GM18505 (cell line): Measurements from ENCODE around the gene SH3PXD2A.
"Not testable (repeated sequence)": the region's sequence is repeated elsewhere in the genome, so short reads cannot be mapped to it uniquely, and the experiment has no call there.

Experiments used
- ATAC-seq: cut with Tn5 transposase; IDR thresholded peaks from one replicate; pipeline ENCODE4 v1.9.1; 2021; ENCODE audit not compliant: unreplicated experiment
- POLR2A ChIP-seq: IDR thresholded peaks from 4 replicates; pipeline ENCODE4 v1.6.1; 2011; ENCODE audit warnings: borderline replicate concordance; ENCODE audit not compliant: insufficient read depth, insufficient read length; ENCODE audit errors: extremely low read depth

SH3PXD2A gene

GRCh38 chr10:103768345-103768744, 87.0 kb downstream of the SH3PXD2A start:
- TF ChIP-seq POLR2A, result no peak
- no peak for ATAC-seq

GRCh38 chr10:103767756-103768155, 87.6 kb downstream of the SH3PXD2A start:
- no peak for ATAC-seq
- TF ChIP-seq POLR2A, result no peak

GRCh38 chr10:103766751-103767505, 88.4 kb downstream of the SH3PXD2A start:
- no peak for TF ChIP-seq POLR2A
- ATAC-seq, result no peak

- no peak for TF ChIP-seq POLR2A
- no peak for ATAC-seq
Observed at GRCh38 chr10:103765981-103766380, 89.4 kb downstream of the SH3PXD2A start.

GRCh38 chr10:103765168-103765567, 90.2 kb downstream of the SH3PXD2A start:
- no peak for TF ChIP-seq POLR2A

GRCh38 chr10:103764296-103765088, 90.9 kb downstream of the SH3PXD2A start:
- ATAC-seq, result no peak
- TF ChIP-seq POLR2A, result no peak

More at GRCh38 chr10:103765168-103765567, 90.2 kb downstream of the SH3PXD2A start:
- no peak for ATAC-seq

GRCh38 chr10:103763374-103764202, 91.8 kb downstream of the SH3PXD2A start:
- ATAC-seq, result no peak
- no peak for TF ChIP-seq POLR2A

GRCh38 chr10:103762916-103763315, 92.5 kb downstream of the SH3PXD2A start:
- no peak for TF ChIP-seq POLR2A

GRCh38 chr10:103762162-103762561, 93.2 kb downstream of the SH3PXD2A start:
- ATAC-seq, result no peak
- no peak for TF ChIP-seq POLR2A

More at GRCh38 chr10:103762916-103763315, 92.5 kb downstream of the SH3PXD2A start:
- no peak for ATAC-seq

GRCh38 chr10:103761075-103761920, 94.1 kb downstream of the SH3PXD2A start:
- no peak for ATAC-seq
- no peak for TF ChIP-seq POLR2A

- not testable (repeated sequence) for ATAC-seq
Observed at GRCh38 chr10:103760233-103760632, 95.1 kb downstream of the SH3PXD2A start.

GRCh38 chr10:103759100-103759781, 96.1 kb downstream of the SH3PXD2A start:
- TF ChIP-seq POLR2A, result no peak
- ATAC-seq, result no peak
